ENCODE data around the gene MYL10. TPM values are rescaled to one million over a fixed set of nuclear protein-coding genes. Genes with fewer than 3 reads are reported as not detected.

The MYL10 gene
- total RNA-seq, 1 donor = not detected

GRCh38 chr7:101676956-101677355, 47.9 kb upstream of the MYL10 start:
- Histone ChIP-seq H3K36me3 (ENCODE audit: insufficient read depth, low read length) (no peaks in the 10 kb centered on the region), H4K20me1 (ENCODE audit: insufficient read depth, low read length) (no peaks in the 10 kb centered on the region), H2AFZ (ENCODE audit: low read length) (no peak overlapping the region), H3K27me3 (ENCODE audit: insufficient read depth, low read length) (no peaks in the 10 kb centered on the region), H3K4me1 (ENCODE audit: insufficient read depth, low read length) (peaks cover 36% of the 10 kb centered on the region), H3K27ac (ENCODE audit: low read depth, low read length) (no peak overlapping the region), H3K79me2 (ENCODE audit: insufficient read depth, low read length) (no peaks in the 10 kb centered on the region), H3K4me2 (ENCODE audit: insufficient read depth, low read length) (no peak overlapping the region), H3K9me3 (ENCODE audit: low read depth, low read length) (no peaks in the 10 kb centered on the region), H3K4me3 (ENCODE audit: insufficient read depth, low read length) (no peak overlapping the region)
- no peak for DNase-seq (ENCODE audit: insufficient read length, low spot score, missing footprints)
- TF ChIP-seq, protein P1, sequence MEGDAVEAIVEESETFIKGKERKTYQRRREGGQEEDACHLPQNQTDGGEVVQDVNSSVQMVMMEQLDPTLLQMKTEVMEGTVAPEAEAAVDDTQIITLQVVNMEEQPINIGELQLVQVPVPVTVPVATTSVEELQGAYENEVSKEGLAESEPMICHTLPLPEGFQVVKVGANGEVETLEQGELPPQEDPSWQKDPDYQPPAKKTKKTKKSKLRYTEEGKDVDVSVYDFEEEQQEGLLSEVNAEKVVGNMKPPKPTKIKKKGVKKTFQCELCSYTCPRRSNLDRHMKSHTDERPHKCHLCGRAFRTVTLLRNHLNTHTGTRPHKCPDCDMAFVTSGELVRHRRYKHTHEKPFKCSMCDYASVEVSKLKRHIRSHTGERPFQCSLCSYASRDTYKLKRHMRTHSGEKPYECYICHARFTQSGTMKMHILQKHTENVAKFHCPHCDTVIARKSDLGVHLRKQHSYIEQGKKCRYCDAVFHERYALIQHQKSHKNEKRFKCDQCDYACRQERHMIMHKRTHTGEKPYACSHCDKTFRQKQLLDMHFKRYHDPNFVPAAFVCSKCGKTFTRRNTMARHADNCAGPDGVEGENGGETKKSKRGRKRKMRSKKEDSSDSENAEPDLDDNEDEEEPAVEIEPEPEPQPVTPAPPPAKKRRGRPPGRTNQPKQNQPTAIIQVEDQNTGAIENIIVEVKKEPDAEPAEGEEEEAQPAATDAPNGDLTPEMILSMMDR (IDR thresholded peaks at IDR 0.05; ENCODE audit: extremely low read depth, low read depth, low read length) = no peak

DNA sequence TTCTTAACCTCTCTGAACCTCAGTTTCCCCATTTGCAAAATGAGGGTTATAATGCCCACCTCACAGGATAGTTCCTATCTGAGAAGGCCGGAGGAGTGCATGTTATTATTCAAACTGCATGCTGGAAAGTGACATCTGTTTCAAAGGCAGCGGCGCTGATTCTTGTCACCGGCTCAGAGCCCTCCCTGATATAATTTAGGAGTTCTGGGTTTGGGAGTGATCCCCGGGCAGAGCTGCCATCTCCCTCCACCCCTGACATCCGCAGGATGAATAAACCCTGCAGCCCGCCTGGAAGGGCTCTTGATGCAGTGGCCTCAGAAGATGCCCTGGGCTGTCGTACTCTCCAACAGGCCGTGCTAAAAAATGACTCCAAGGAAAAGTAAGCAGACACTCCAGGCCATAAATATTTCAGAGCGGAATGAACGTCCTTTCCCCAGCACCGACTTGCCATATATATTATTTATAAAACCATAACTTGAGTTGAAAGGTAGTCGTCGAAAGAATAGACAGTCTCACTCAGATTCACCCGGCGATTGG, 47.0 kb upstream of the MYL10 start:
- Histone ChIP-seq H3K27ac (ENCODE audit: low read depth, low read length) (no peak overlapping the region), H3K9me3 (ENCODE audit: low read depth, low read length) (no peaks in the 10 kb centered on the region), H3K27me3 (ENCODE audit: insufficient read depth, low read length) (no peaks in the 10 kb centered on the region), H3K79me2 (ENCODE audit: insufficient read depth, low read length) (no peaks in the 10 kb centered on the region), H3K4me2 (ENCODE audit: insufficient read depth, low read length) (no peak overlapping the region), H4K20me1 (ENCODE audit: insufficient read depth, low read length) (no peaks in the 10 kb centered on the region), H3K36me3 (ENCODE audit: insufficient read depth, low read length) (no peaks in the 10 kb centered on the region), H3K4me1 (ENCODE audit: insufficient read depth, low read length) (peaks cover 28% of the 10 kb centered on the region), H3K4me3 (ENCODE audit: insufficient read depth, low read length) (no peak overlapping the region), H2AFZ (ENCODE audit: low read length) (no peak overlapping the region)
- DNase-seq (ENCODE audit: insufficient read length, low spot score, missing footprints) = no peak
- TF ChIP-seq, protein P1 (IDR thresholded peaks at IDR 0.05; ENCODE audit: extremely low read depth, low read depth, low read length) = no peak

DNA sequence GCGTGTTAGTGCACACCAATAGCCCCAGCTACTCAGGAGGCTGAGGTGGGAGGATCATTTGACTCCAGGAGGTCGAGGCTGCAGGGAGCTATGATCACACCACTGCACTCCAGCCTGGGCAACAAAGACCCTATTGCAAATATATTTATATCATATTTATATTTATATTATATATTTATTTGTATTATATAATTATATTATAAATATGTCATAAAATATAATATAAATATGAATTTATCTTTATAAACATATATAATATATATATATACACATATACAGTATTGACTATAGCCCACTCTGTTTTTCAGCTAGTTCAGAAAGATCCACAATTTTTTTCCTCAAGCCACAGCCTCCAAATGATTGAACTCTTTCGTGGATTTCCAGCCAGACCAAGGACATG, 45.3 kb upstream of the MYL10 start:
- Histone ChIP-seq H3K27ac (ENCODE audit: low read depth, low read length) (no peak overlapping the region), H3K4me3 (ENCODE audit: insufficient read depth, low read length) (no peak overlapping the region), H3K36me3 (ENCODE audit: insufficient read depth, low read length) (no peaks in the 10 kb centered on the region), H3K9me3 (ENCODE audit: low read depth, low read length) (no peaks in the 10 kb centered on the region), H3K79me2 (ENCODE audit: insufficient read depth, low read length) (no peaks in the 10 kb centered on the region), H3K4me1 (ENCODE audit: insufficient read depth, low read length) (peaks cover 17% of the 10 kb centered on the region), H3K4me2 (ENCODE audit: insufficient read depth, low read length) (no peak overlapping the region), H3K27me3 (ENCODE audit: insufficient read depth, low read length) (no peaks in the 10 kb centered on the region), H2AFZ (ENCODE audit: low read length) (no peak overlapping the region), H4K20me1 (ENCODE audit: insufficient read depth, low read length) (no peaks in the 10 kb centered on the region)
- no peak for DNase-seq (ENCODE audit: insufficient read length, low spot score, missing footprints)
- TF ChIP-seq, protein P1 (IDR thresholded peaks at IDR 0.05; ENCODE audit: extremely low read depth, low read depth, low read length) = no peak

- Histone ChIP-seq H3K27ac (ENCODE audit: low read depth, low read length) (no peak overlapping the region), H3K4me2 (ENCODE audit: insufficient read depth, low read length) (no peak overlapping the region), H2AFZ (ENCODE audit: low read length) (no peak overlapping the region), H3K9me3 (ENCODE audit: low read depth, low read length) (no peaks in the 10 kb centered on the region), H4K20me1 (ENCODE audit: insufficient read depth, low read length) (no peaks in the 10 kb centered on the region), H3K79me2 (ENCODE audit: insufficient read depth, low read length) (no peaks in the 10 kb centered on the region), H3K4me3 (ENCODE audit: insufficient read depth, low read length) (no peak overlapping the region), H3K27me3 (ENCODE audit: insufficient read depth, low read length) (no peaks in the 10 kb centered on the region), H3K4me1 (ENCODE audit: insufficient read depth, low read length) (peaks cover 14% of the 10 kb centered on the region), H3K36me3 (ENCODE audit: insufficient read depth, low read length) (no peaks in the 10 kb centered on the region)
- TF ChIP-seq, protein P1 (IDR thresholded peaks at IDR 0.05; ENCODE audit: extremely low read depth, low read depth, low read length) = no peak
- no peak for DNase-seq (ENCODE audit: insufficient read length, low spot score, missing footprints)
Measured at GRCh38 chr7:101673951-101674350, 44.9 kb upstream of the MYL10 start.
